ENCODE results near the gene DCXR. TPM values are rescaled to one million over a fixed set of nuclear protein-coding genes. Genes with fewer than 3 reads are reported as not detected.

Gene DCXR
- total and polyA plus RNA-seq, 2 of the 13 experiments (the other 11 are each of a cell fraction or from before 2014, with no cell fraction given), result 287 to 311 TPM

DNA sequence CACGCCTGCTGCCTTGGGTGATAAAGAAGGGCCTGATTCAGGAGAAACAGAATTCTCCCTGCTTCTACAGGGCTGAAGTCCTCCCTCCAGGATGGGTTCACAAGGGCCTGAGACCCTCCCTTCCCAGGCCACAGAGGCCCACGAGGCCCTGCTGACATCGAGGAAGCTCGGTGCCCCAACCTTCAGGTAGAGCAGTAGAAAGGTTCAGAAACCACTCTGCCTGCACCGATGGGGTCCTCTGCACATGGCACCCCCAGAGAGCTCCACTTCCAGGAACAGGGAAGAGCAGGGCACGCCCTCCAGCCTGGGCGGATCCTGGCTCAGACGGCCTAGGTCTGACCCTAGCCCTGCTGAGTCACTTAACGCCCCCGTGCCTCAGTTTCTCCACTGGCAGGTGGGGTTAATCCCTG lies 15.6 kb downstream of the DCXR start (continued):
- TF ChIP-seq, protein P1, sequence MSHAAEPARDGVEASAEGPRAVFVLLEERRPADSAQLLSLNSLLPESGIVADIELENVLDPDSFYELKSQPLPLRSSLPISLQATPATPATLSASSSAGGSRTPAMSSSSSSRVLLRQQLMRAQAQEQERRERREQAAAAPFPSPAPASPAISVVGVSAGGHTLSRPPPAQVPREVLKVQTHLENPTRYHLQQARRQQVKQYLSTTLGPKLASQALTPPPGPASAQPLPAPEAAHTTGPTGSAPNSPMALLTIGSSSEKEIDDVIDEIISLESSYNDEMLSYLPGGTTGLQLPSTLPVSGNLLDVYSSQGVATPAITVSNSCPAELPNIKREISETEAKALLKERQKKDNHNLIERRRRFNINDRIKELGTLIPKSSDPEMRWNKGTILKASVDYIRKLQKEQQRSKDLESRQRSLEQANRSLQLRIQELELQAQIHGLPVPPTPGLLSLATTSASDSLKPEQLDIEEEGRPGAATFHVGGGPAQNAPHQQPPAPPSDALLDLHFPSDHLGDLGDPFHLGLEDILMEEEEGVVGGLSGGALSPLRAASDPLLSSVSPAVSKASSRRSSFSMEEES (CRISPR knock-in tag; IDR thresholded peaks at IDR 0.05), result no peak
- TF ChIP-seq POLR2AphosphoS2 (IDR thresholded peaks at IDR 0.05; ENCODE audit: low read depth, low read length), result 0 out of 2 replicates have a peak, but pooled peaks have one; percentile 77
- TF ChIP-seq CHD2 (IDR thresholded peaks at IDR 0.05; ENCODE audit: low read depth, low read length), result 0 out of 2 replicates have a peak, but pooled peaks have one; percentile 41
- TF ChIP-seq, protein P2, sequence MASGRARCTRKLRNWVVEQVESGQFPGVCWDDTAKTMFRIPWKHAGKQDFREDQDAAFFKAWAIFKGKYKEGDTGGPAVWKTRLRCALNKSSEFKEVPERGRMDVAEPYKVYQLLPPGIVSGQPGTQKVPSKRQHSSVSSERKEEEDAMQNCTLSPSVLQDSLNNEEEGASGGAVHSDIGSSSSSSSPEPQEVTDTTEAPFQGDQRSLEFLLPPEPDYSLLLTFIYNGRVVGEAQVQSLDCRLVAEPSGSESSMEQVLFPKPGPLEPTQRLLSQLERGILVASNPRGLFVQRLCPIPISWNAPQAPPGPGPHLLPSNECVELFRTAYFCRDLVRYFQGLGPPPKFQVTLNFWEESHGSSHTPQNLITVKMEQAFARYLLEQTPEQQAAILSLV (CRISPR knock-in tag; IDR thresholded peaks at IDR 0.05; ENCODE audit: borderline replicate concordance), result 0 out of 2 replicates have a peak, but pooled peaks have one; percentile 50
- TF ChIP-seq ZNF138 (CRISPR knock-in tag; IDR thresholded peaks at IDR 0.05; ENCODE audit: low read depth), result peak; percentile 54; the same call in 1 of the 2 replicates
- no peak for TF ChIP-seq ZFAT (CRISPR knock-in tag; conservative IDR thresholded peaks at IDR 0.05)
- TF ChIP-seq FOXA1 (IDR thresholded peaks at IDR 0.05), result no peak
- 0 out of 2 replicates have a peak, but pooled peaks have one; percentile 4 for TF ChIP-seq FOXA1 (CRISPR knock-in tag; IDR thresholded peaks at IDR 0.05)
- TF ChIP-seq, protein P3, sequence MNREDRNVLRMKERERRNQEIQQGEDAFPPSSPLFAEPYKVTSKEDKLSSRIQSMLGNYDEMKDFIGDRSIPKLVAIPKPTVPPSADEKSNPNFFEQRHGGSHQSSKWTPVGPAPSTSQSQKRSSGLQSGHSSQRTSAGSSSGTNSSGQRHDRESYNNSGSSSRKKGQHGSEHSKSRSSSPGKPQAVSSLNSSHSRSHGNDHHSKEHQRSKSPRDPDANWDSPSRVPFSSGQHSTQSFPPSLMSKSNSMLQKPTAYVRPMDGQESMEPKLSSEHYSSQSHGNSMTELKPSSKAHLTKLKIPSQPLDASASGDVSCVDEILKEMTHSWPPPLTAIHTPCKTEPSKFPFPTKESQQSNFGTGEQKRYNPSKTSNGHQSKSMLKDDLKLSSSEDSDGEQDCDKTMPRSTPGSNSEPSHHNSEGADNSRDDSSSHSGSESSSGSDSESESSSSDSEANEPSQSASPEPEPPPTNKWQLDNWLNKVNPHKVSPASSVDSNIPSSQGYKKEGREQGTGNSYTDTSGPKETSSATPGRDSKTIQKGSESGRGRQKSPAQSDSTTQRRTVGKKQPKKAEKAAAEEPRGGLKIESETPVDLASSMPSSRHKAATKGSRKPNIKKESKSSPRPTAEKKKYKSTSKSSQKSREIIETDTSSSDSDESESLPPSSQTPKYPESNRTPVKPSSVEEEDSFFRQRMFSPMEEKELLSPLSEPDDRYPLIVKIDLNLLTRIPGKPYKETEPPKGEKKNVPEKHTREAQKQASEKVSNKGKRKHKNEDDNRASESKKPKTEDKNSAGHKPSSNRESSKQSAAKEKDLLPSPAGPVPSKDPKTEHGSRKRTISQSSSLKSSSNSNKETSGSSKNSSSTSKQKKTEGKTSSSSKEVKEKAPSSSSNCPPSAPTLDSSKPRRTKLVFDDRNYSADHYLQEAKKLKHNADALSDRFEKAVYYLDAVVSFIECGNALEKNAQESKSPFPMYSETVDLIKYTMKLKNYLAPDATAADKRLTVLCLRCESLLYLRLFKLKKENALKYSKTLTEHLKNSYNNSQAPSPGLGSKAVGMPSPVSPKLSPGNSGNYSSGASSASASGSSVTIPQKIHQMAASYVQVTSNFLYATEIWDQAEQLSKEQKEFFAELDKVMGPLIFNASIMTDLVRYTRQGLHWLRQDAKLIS (CRISPR knock-in tag; IDR thresholded peaks at IDR 0.05), result peak; percentile 63; the same call in 1 of the 2 replicates
- TF ChIP-seq DNMT3B (CRISPR knock-in tag; conservative IDR thresholded peaks at IDR 0.05), result 0 out of 2 replicates have a peak, but pooled peaks have one; percentile 38
- TF ChIP-seq NR2F2 (IDR thresholded peaks at IDR 0.05; ENCODE audit: borderline replicate concordance, low read depth), result 0 out of 2 replicates have a peak, but pooled peaks have one; percentile 26
- TF ChIP-seq ZNF33A (CRISPR knock-in tag; IDR thresholded peaks at IDR 0.05; ENCODE audit: borderline replicate concordance), result no peak
- TF ChIP-seq, protein P4, sequence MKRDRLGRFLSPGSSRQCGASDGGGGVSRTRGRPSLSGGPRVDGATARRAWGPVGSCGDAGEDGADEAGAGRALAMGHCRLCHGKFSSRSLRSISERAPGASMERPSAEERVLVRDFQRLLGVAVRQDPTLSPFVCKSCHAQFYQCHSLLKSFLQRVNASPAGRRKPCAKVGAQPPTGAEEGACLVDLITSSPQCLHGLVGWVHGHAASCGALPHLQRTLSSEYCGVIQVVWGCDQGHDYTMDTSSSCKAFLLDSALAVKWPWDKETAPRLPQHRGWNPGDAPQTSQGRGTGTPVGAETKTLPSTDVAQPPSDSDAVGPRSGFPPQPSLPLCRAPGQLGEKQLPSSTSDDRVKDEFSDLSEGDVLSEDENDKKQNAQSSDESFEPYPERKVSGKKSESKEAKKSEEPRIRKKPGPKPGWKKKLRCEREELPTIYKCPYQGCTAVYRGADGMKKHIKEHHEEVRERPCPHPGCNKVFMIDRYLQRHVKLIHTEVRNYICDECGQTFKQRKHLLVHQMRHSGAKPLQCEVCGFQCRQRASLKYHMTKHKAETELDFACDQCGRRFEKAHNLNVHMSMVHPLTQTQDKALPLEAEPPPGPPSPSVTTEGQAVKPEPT (CRISPR knock-in tag; IDR thresholded peaks at IDR 0.05; ENCODE audit: low read depth), result 0 out of 2 replicates have a peak, but pooled peaks have one; percentile 27
- peak; percentile 25 for TF ChIP-seq BCL6 (CRISPR knock-in tag; IDR thresholded peaks at IDR 0.05)
- no peak for TF ChIP-seq RBFOX2 (IDR thresholded peaks at IDR 0.05; ENCODE audit: low read depth, low read length)
- 0 out of 2 replicates have a peak, but pooled peaks have one; percentile 42 for TF ChIP-seq ZNF333 (CRISPR knock-in tag; IDR thresholded peaks at IDR 0.05; ENCODE audit: borderline replicate concordance)
- TF ChIP-seq, protein P5, sequence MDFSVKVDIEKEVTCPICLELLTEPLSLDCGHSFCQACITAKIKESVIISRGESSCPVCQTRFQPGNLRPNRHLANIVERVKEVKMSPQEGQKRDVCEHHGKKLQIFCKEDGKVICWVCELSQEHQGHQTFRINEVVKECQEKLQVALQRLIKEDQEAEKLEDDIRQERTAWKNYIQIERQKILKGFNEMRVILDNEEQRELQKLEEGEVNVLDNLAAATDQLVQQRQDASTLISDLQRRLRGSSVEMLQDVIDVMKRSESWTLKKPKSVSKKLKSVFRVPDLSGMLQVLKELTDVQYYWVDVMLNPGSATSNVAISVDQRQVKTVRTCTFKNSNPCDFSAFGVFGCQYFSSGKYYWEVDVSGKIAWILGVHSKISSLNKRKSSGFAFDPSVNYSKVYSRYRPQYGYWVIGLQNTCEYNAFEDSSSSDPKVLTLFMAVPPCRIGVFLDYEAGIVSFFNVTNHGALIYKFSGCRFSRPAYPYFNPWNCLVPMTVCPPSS (IDR thresholded peaks at IDR 0.05), result no peak
- peak; percentile 0; the same call in 1 of the 2 replicates for TF ChIP-seq ZNF7 (CRISPR knock-in tag; IDR thresholded peaks at IDR 0.05)
- no peak for TF ChIP-seq ZNF766 (CRISPR knock-in tag; IDR thresholded peaks at IDR 0.05; ENCODE audit: borderline replicate concordance)
- TF ChIP-seq NAIF1 (CRISPR knock-in tag; IDR thresholded peaks at IDR 0.05; ENCODE audit: borderline replicate concordance), result peak; percentile 25; the same call in 1 of the 2 replicates
- peak; percentile 27 for TF ChIP-seq PTBP1 (IDR thresholded peaks at IDR 0.05; ENCODE audit: low read depth, low read length, poor library complexity, severe bottlenecking)
